ENCODE results near the gene IFNG-AS1.

IFNG-AS1 gene

GRCh38 chr12:67989184-67989920 is at the start of gene IFNG-AS1:
Gene IFNG-AS1, plus strand, starts transcription at chr12:67989447.
- no peak for DNase-seq (ENCODE audit: low read depth in 3 of 3)

DNA sequence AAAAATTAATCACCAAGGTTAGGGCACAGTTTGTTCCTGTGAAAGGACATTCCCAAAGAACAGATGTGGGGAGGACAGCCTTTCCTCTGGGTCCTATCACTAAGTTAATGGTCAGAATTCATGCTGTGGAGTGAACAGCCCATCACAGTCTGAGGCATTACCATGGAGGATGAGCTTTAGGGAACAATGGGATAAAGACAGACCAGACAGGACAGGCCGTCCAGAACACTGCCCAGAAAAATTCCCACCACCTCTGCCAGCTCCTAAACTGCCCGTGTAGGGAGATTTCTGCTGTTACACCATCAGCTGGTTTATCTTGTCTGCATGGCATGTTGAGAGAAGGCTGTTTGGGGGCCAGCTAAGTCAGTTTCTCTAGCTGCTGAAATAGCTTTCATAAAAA is 49.6 kb upstream of the IFNG-AS1 start:
- no peak for DNase-seq (ENCODE audit: low read depth in 3 of 3)

DNA sequence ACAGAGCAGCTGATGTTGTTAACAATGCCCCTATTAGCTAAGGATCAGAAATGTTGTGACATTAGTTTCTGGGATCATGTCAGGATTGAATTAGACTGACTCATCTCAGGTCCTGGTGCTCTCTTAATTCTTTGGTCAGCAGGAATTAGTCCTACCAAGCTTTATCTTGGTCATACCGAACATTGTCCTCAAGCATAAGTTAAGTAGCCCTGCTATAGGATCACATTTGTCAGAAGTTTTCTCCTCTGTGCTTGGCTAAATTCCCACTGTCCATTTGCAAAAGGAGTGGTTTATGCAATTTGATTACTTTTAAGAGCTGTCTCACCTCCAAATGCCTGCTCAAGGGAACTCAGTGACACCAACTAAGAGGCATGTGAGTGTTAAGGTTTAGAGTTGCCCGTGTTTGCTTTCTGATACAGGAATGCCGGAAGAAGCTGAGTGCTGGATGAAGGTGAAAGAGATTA is 48.4 kb upstream of the IFNG-AS1 start:
- DNase-seq (ENCODE audit: low read depth in 3 of 3): no peak

DNA sequence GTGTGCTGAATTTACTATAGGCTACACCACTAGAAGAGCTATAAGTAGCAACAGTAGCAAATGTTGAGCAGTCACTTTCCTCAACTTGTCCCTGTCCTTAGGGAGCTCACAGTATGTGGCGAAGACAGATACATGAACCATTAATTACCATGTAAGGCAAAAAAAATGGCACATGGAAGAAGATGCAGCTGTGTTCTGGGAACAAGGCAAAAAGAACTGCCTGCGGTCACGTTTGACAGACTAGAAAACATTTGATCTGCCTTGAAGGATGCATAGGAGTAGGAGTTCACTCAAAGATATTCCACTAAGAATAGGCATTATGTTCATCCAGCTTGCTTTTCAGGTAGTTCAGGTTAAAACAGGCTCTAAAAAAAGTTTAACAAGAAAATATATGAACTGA is 46.5 kb upstream of the IFNG-AS1 start:
- DNase-seq (ENCODE audit: low read depth in 3 of 3): no peak

DNA sequence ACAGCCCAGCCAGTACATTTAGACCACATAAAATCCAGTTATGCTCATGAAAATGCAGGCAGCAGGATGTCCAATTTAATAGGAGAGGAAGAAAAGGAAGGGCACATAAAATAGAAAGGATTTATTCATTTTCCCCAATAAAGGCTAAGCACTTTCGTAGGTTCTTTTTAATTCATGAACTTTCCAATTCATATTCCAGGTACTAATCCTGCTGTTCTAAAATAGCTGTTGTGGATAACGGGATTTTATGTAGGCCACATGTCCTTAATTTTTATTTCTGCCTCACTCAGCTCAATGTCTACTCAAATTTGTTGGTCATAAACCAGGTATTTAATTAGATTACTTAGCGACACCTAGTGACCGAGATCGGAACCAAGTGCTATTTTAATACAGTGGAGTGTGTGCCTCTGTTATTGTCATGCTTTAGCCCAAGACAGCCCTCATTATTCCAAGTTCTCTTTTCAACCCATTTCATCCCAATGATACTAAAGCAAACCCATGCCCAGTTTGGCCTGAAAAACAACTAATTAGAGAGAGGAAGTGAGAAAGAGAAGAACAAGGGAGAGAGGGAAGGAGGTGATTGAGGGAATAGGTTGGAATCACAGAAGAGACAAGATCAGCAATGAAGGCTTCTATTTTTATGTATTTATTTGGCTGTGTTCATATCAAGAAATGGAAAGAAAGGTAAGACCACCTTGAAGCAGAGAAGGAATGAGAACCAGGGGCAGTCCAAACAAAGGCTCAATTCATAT is 45.9 kb upstream of the IFNG-AS1 start:
- DNase-seq (ENCODE audit: low read depth in 3 of 3): peak; percentile 6 to 48 (median 14)

GRCh38 chr12:67944093-67944492 is 45.2 kb upstream of the IFNG-AS1 start:
- DNase-seq (ENCODE audit: low read depth in 3 of 3): no peak

DNA sequence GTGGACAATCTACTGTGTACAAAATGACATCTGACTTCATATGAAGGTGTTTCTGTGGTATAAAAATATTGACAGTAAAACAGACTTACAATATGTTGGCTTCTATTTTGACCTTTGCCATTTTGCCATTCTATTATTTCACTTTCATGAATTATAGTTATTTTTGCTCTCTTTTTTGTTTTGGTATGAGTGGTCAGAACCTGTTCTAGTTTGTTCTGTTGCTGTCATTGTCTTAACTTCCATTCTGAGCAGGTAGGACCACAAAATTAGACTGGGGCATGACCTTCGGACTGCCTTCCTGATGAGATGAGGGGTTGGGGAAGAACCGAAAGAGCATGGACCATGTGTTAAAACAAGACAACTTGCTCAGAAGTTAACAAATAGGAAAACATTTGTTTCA is 36.5 kb upstream of the IFNG-AS1 start:
- no peak for DNase-seq (ENCODE audit: low read depth in 3 of 3)

DNA sequence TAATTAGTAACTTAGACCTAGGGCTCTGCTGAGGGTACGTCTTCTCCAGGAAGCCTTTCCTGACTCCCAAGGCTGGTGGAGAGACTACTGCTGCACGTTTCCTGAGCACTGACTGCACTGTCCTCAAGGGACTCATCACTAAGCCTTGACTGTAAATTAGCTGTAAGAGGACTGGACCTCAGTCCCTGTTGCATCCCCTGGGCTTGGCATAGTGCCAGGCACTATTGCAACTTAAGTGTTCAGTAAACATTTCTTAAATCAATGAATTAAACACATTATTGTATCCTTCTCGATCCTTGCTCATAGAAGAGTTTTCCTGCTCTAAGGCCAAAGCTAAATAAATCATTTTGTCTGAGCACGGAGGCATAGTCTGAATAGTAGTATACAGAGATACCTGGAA is 31.9 kb upstream of the IFNG-AS1 start:
- no peak for DNase-seq (ENCODE audit: low read depth in 3 of 3)

GRCh38 chr12:67958187-67958586 is 31.1 kb upstream of the IFNG-AS1 start:
- no peak for DNase-seq (ENCODE audit: low read depth in 3 of 3)

- DNase-seq (ENCODE audit: low read depth in 3 of 3): no peak
These were observed 24.8 kb upstream of the IFNG-AS1 start for GRCh38 chr12:67964456-67964855.

- DNase-seq (ENCODE audit: low read depth in 3 of 3): no peak
These were observed 22.7 kb upstream of the IFNG-AS1 start for GRCh38 chr12:67966560-67966959.

DNA sequence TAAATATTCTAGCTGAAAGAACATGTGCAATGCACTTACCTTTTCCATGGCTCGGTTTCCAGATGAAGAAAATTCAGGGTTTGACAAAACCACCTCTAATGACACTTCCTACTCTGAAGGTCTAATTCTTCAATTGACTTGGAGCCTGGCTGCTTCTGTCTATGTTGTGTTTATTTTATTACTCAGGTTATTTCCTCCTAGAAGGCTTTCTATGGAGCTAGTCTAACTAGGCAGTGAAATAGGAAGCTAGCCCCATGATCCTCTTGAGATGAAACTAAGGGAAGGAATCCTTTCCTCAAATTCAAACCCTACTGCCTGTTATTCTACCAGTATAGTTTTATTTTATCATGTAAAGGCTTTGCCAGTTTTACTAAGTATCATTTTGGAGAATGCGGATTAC is 20.9 kb upstream of the IFNG-AS1 start:
- DNase-seq (ENCODE audit: low read depth in 3 of 3): no peak

DNA sequence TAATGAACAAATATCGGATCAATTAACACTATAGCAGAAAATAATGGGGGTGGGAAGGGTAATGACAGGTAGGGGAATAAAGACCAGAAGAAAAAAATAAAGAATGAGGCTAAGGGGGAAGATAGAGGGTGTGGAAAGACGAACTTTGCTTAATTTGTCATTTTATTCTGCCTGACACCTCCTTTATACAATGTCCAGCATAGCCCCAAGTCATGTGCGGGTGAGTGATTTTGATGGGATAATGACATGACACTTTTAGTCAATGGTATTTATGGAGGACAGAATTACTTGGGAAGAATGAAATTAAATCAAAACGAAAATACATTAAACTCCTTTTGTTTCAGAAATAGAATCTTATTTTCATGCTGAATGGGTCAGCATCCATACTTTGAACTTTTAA is 20.5 kb upstream of the IFNG-AS1 start:
- no peak for DNase-seq (ENCODE audit: low read depth in 3 of 3)

DNA sequence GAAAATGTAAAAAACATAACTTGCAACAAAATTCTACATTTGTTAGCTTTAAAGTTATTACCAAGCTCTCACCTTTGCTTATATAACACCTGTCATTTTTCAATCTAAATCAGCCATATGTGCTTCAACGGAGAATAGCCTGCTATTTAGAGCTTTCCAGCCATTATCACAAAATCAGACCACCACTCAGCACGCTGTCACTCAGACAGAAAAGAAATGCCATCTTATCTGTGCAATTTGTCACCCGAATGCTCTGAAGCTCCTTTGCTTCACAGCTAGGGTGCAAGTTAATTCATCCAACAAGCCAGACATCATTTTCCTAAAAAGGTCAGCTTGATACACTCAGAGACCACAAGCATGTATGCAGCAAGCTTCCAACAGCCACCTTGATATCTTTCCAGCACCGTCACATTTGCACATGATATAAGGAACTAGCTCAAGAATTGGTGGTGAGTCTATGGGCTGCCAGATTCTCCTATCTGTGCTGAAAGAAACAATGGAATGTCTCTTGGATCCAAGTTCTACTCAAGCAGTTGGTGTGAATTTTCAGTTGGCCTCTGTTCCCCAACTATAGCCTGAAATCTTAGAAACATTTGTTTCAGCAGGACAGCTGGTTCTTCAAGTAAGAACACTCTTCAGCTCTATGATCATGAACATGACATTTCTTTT is 20.0 kb upstream of the IFNG-AS1 start:
- no peak for DNase-seq (ENCODE audit: low read depth in 3 of 3)

GRCh38 chr12:67977668-67978067 is 11.6 kb upstream of the IFNG-AS1 start:
- DNase-seq (ENCODE audit: low read depth in 3 of 3): no peak

GRCh38 chr12:67980391-67980790 is 8.9 kb upstream of the IFNG-AS1 start:
- DNase-seq (ENCODE audit: low read depth in 3 of 3): no peak

DNA sequence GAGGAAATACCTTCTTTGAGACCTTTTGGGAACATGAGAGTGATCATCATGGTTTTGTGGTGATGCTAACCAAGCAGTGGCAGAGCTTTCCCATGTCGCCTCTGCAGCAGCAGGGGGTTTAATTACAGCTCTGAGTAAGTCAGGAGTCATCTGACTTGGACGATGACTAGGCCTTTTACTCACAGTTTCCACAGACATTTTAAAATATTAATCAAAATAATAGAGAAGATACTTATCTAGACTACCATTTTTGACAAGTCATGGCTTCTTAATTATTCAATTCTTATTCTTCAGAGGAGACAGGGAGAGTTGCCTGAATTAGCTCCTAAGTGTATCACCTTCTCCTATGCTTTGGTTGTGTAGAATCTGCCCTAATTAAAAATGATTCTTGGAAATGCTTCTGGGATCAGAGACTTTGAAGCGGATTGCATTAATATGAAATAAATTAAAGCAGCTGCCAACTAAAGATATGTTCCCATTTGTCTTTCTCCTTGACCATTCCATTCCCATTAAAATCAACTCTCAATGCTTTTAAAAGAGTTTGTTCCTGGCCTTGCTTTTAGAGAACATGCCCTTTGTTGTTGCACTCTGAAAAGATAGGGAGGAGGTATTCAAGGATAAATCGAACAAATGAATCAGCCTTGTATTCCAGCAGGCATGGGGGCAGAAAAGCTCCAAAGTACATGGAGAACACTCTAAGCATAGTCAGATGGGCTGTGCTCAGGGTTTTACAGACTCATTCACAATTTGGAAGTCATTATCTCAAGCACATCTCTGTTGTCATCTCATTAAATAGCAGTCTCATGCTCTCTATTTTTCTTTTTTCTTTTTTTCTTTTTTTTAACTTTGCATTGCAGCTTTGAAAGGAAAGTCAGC is 7.7 kb upstream of the IFNG-AS1 start:
- no peak for DNase-seq (ENCODE audit: low read depth in 3 of 3)

DNA sequence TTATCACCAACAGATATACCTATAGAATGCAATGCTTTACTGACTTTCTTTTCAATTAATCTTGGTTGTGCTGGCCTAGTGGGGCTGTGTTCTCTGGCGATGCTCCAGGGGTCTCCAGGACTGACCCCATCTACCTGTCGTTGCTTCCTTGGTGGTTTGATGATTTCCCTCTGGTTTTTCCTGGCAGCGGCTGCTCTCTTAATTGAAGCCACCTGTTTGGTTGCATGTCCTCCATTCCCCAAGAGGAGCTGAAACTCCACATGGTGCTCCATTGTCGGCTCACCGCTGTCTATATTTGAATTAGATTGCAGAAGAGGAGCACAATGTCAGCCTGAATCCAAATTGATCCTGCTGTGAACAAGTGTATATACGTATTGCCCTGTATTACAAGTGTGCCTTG is 7.1 kb upstream of the IFNG-AS1 start:
- no peak for DNase-seq (ENCODE audit: low read depth in 3 of 3)

GRCh38 chr12:67986632-67987031 is 2.6 kb upstream of the IFNG-AS1 start:
- no peak for DNase-seq (ENCODE audit: low read depth in 3 of 3)

- DNase-seq (ENCODE audit: low read depth in 3 of 3): no peak
These were observed 636 bp upstream of the IFNG-AS1 start for GRCh38 chr12:67988601-67989021.

GRCh38 chr12:67991158-67991557 is 1.9 kb downstream of the IFNG-AS1 start:
- DNase-seq (ENCODE audit: low read depth in 3 of 3): peak in 2 of 3 experiments; percentile 5 to 10

DNA sequence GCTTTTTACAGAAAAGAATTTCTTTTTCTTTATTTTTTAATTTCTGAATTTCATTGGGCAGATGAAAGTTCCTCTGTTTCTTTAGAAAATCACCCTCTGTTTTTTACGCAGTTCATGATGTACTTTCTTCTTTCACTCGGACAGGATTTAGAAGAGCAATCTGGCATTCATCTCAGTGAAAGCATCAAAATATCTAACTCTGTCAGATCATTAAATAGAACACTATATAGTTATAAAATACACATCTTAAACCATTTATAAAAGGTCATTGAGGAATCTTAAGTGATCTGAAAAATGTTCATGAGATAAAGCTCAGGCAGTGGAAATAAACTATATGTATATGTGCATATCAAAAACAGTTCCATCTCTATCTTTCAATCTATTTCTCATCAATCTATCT is 3.9 kb downstream of the IFNG-AS1 start:
- DNase-seq (ENCODE audit: low read depth in 3 of 3): no peak
